HepG2 (cell line): ENCODE data around the gene GCDH. TPM values are rescaled to one million over a fixed set of nuclear protein-coding genes. Genes with fewer than 3 reads are reported as not detected.
A peak's percentile ranks its signal among the peaks of the same experiment; 100 is the strongest.

Source experiments
- ARID4A ChIP-seq: sonication (generic); formaldehyde crosslinking; IDR thresholded peaks from 2 replicates; pipeline ENCODE4 v1.5.0; 2020; ENCODE audit warnings: mild to moderate bottlenecking, missing genetic modification reagents, borderline replicate concordance
- ATM ChIP-seq: fragments of 450-650 bp; IDR thresholded peaks from 2 replicates; pipeline ENCODE4 v1.7.1; 2017; ENCODE audit warnings: mild to moderate bottlenecking, borderline replicate concordance
- HMGXB4 ChIP-seq, 2 experiments: sonication (generic) in 1 of 2; formaldehyde crosslinking in 1 of 2; IDR thresholded peaks; 2 replicates each; pipeline versions ENCODE4 v1.4.0 to v1.6.1; 2018 to 2020; ENCODE audit warnings: missing genetic modification reagents in 2 of 2, borderline replicate concordance in 1 of 2, low read depth in 1 of 2, mild to moderate bottlenecking in 1 of 2, missing biosample characterization in 1 of 2
- KLF11 ChIP-seq: IDR thresholded peaks from 2 replicates; pipeline ENCODE4 v1.6.1; 2016; ENCODE audit warnings: missing compliant biosample characterization
- THAP8 ChIP-seq: sonication (generic); formaldehyde crosslinking; IDR thresholded peaks from 2 replicates; pipeline ENCODE4 v1.5.1; 2020; ENCODE audit warnings: missing genetic modification reagents, mild to moderate bottlenecking, borderline replicate concordance
- ZIK1 ChIP-seq: sonication (generic); formaldehyde crosslinking; IDR thresholded peaks from 2 replicates; pipeline ENCODE4 v1.5.0; 2020; ENCODE audit warnings: mild to moderate bottlenecking, low read depth, missing genetic modification reagents, borderline replicate concordance
- ZKSCAN1 ChIP-seq: fragments of 150-350 bp; IDR thresholded peaks from 2 replicates; pipeline ENCODE4 v1.6.1; 2014; ENCODE audit warnings: low read length
- ZNF3 ChIP-seq: IDR thresholded peaks from 2 replicates; pipeline ENCODE4 v1.7.0; 2017; ENCODE audit warnings: inconsistent platforms
- ZNF746 ChIP-seq: sonication (generic); formaldehyde crosslinking; IDR thresholded peaks from 2 replicates; pipeline ENCODE4 v1.8.0; 2022; ENCODE audit warnings: mild to moderate bottlenecking, missing genetic modification reagents
- ZNF75D ChIP-seq: sonication (generic); formaldehyde crosslinking; IDR thresholded peaks from 2 replicates; pipeline ENCODE4 v1.8.1; 2023; ENCODE audit warnings: missing genetic modification reagents, mild to moderate bottlenecking, borderline replicate concordance
- ZNF788 ChIP-seq: sonication (generic); formaldehyde crosslinking; IDR thresholded peaks from 2 replicates; pipeline ENCODE4 v1.5.0; 2020; ENCODE audit warnings: mild to moderate bottlenecking, missing genetic modification reagents, borderline replicate concordance
- polyA plus RNA-seq, 8 experiments: library from polyadenylated mRNA; depleted of rRNA in 3 of 8; stranded (reverse) in 7 of 8; unstranded in 1 of 8; fragments of >200 nt; fragmentation: Illumina TruSeq in 4 of 8; extraction: Trizol in 4 of 8; gene quantifications; 2 replicates each; pipeline versions ENCODE4 v1.2.1 to v1.2.3, GENCODE V29; 2011 to 2016; ENCODE audit warnings: low read depth in 4 of 8, missing spikeins in 1 of 8, mixed read lengths in 1 of 8; ENCODE audit not compliant: insufficient read depth in 1 of 8
- total RNA-seq, 5 experiments: library from RNA; depleted of rRNA; stranded (reverse); fragments of >200 nt; fragmentation: Illumina TruSeq; extraction: Trizol; gene quantifications; 2 replicates each; pipeline ENCODE4 v1.2.3, GENCODE V29; 2016; ENCODE audit warnings: low read depth in 1 of 5
- TF ChIP-seq, protein P1 (sequence below): sonication (generic); formaldehyde crosslinking; IDR thresholded peaks from 2 replicates; pipeline ENCODE4 v1.8.1; 2023; ENCODE audit warnings: mild to moderate bottlenecking, moderate library complexity, missing genetic modification reagents
- TF ChIP-seq, protein P2 (sequence below): sonication (generic); formaldehyde crosslinking; IDR thresholded peaks from 2 replicates; pipeline ENCODE4 v1.4.0; 2020; ENCODE audit warnings: mild to moderate bottlenecking, missing genetic modification reagents

GCDH gene
- total and polyA plus RNA-seq, 2 of the 13 experiments (the other 11 are each of a cell fraction or from before 2014, with no cell fraction given) = 15.1 to 38.0 TPM

GRCh38 chr19:12884926-12885748 is 5.8 kb upstream of the GCDH start (continued):
- TF ChIP-seq, protein P1, sequence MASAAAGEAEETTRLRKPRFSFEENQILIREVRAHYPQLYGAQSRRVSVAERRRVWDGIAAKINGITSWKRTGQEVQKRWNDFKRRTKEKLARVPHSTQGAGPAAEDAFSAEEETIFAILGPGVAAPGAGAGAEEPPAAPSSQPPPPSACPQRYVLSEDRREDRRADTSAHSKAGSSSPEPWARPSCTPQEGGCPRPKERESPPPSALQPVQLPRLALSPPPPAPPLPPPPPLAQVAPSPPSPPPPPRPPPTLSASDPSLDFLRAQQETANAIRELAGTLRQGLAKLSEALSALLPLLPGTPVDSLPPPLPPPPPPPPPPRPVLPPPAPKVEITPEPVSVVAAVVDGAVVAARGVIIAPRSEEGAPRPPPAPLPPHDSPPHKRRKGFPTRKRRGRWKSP (CRISPR knock-in tag) = peak; percentile 71; the same call in 1 of the 2 replicates
- no peak for TF ChIP-seq ZNF3 (CRISPR knock-in tag)
- no peak for TF ChIP-seq ZIK1 (CRISPR knock-in tag)
- no peak for TF ChIP-seq ZNF75D (CRISPR knock-in tag)
- TF ChIP-seq ZNF788 (CRISPR knock-in tag) = 0 out of 2 replicates have a peak, but pooled peaks have one; percentile 17
- peak; percentile 84; a peak in 3 of 4 replicates for TF ChIP-seq HMGXB4 (CRISPR knock-in tag; IDR thresholded peaks at IDR 0.05; ENCODE audit: borderline replicate concordance in 1 of 2, low read depth in 1 of 2)
- 0 out of 2 replicates have a peak, but pooled peaks have one; percentile 32 for TF ChIP-seq KLF11 (CRISPR knock-in tag)
- no peak for TF ChIP-seq ATM
- peak; percentile 69; the same call in 1 of the 2 replicates for TF ChIP-seq ARID4A (CRISPR knock-in tag)
- peak; percentile 58; the same call in 1 of the 2 replicates for TF ChIP-seq THAP8 (CRISPR knock-in tag)
- TF ChIP-seq ZNF746 (CRISPR knock-in tag) = no peak
- no peak for TF ChIP-seq ZKSCAN1
- TF ChIP-seq, protein P2, sequence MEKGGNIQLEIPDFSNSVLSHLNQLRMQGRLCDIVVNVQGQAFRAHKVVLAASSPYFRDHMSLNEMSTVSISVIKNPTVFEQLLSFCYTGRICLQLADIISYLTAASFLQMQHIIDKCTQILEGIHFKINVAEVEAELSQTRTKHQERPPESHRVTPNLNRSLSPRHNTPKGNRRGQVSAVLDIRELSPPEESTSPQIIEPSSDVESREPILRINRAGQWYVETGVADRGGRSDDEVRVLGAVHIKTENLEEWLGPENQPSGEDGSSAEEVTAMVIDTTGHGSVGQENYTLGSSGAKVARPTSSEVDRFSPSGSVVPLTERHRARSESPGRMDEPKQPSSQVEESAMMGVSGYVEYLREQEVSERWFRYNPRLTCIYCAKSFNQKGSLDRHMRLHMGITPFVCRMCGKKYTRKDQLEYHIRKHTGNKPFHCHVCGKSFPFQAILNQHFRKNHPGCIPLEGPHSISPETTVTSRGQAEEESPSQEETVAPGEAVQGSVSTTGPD (CRISPR knock-in tag) = no peak
